HG02571 (cell line): Measurements from ENCODE around the gene FDX2.

Experiments
- ATAC-seq: cut with Tn5 transposase; IDR thresholded peaks from one replicate; pipeline ENCODE4 v1.9.1; 2021; ENCODE audit warnings: mild to moderate bottlenecking, moderate library complexity; ENCODE audit not compliant: unreplicated experiment

The FDX2 gene

GRCh38 chr19:10332965-10333757 is 17.3 kb upstream of the FDX2 start, which contains the start of gene RAVER1:
Gene RAVER1, minus strand, starts transcription at chr19:10333529. Its CDS starts 22 bp downstream, at chr19:10333507.
- peak; percentile 85 for ATAC-seq

GRCh38 chr19:10332158-10332964 is 16.5 kb upstream of the FDX2 start:
- ATAC-seq: no peak

GRCh38 chr19:10329555-10329954 is 13.7 kb upstream of the FDX2 start:
- no peak for ATAC-seq

GRCh38 chr19:10328558-10329429 is 13.0 kb upstream of the FDX2 start:
- no peak for ATAC-seq

- ATAC-seq: no peak
Measured at GRCh38 chr19:10327793-10328192, 12.0 kb upstream of the FDX2 start.

GRCh38 chr19:10325732-10326131 is 9.9 kb upstream of the FDX2 start:
- ATAC-seq: no peak

GRCh38 chr19:10321874-10322835 is 6.3 kb upstream of the FDX2 start:
- no peak for ATAC-seq

GRCh38 chr19:10321417-10321797 is 5.6 kb upstream of the FDX2 start:
- no peak for ATAC-seq

GRCh38 chr19:10320602-10321416 is 5.0 kb upstream of the FDX2 start:
- no peak for ATAC-seq

- no peak for ATAC-seq
Measured at GRCh38 chr19:10318807-10319682, 3.2 kb upstream of the FDX2 start.

- ATAC-seq: no peak
Measured at GRCh38 chr19:10317857-10318462, 2.1 kb upstream of the FDX2 start.

GRCh38 chr19:10317045-10317856 is 1.4 kb upstream of the FDX2 start:
- ATAC-seq: no peak

- ATAC-seq: no peak
Measured at GRCh38 chr19:10316229-10317044, 622 bp upstream of the FDX2 start.

GRCh38 chr19:10309423-10309822 is 6.4 kb downstream of the FDX2 start, which contains the start of gene ZGLP1:
Gene ZGLP1, minus strand, starts transcription at chr19:10309815.
- ATAC-seq: no peak

- ATAC-seq: no peak
Measured at GRCh38 chr19:10306327-10306726, 9.5 kb downstream of the FDX2 start.
